ENCODE results near the gene TRPM4. TPM values are rescaled to one million over a fixed set of nuclear protein-coding genes. Genes with fewer than 3 reads are reported as not detected.
"Not testable (repeated sequence)": the region's sequence is repeated elsewhere in the genome, so short reads cannot be mapped to it uniquely, and the experiment has no call there.

Gene TRPM4
- total RNA-seq, 1 donor from 2014 or later, result 3.1 TPM

- H3K36me3 Mint-ChIP-seq, result peaks cover 4% of the 10 kb centered on the region
- Histone ChIP-seq H3K4me2 (no peak overlapping the region), H2AFZ (replicated peaks) (no peak overlapping the region), H3K4me1 (no peaks in the 10 kb centered on the region), H3K9ac (no peak overlapping the region), H3K79me2 (ENCODE audit: low read depth) (no peaks in the 10 kb centered on the region), H3F3A (ENCODE audit: low read depth) (peaks cover 7% of the 10 kb centered on the region), H3K4me3 (no peak overlapping the region), H3K9me3 (ENCODE audit: low read depth) (no peaks in the 10 kb centered on the region), H3K27ac (no peak overlapping the region), H3K27me3 (peaks cover 48% of the 10 kb centered on the region), H4K20me1 (ENCODE audit: low read depth) (peaks cover 28% of the 10 kb centered on the region), H3K36me3 (no peaks in the 10 kb centered on the region)
- no peaks in the 10 kb centered on the region for H3K9me3 Mint-ChIP-seq
- peaks cover 27% of the 10 kb centered on the region for H3K4me1 Mint-ChIP-seq
- TF ChIP-seq EZH2 (IDR thresholded peaks at IDR 0.05) (no peak), EZH2phosphoT487 (IDR thresholded peaks at IDR 0.05) (no peak), CTCF (IDR thresholded peaks at IDR 0.05) (no peak)
- DNase-seq (ENCODE audit: low spot score), result no peak
- H3K27ac Mint-ChIP-seq, result peak overlapping the region; percentile 57
- H3K4me3 Mint-ChIP-seq, result peak overlapping the region; percentile 84
- H3K27me3 Mint-ChIP-seq (ENCODE audit: insufficient read depth, low read depth), result peaks cover 20% of the 10 kb centered on the region
Observed at GRCh38 chr19:49120868-49121267, 36.7 kb upstream of the TRPM4 start.

GRCh38 chr19:49121841-49122240 lies 35.8 kb upstream of the TRPM4 start:
- H3K27ac ChIP-seq; DNase-seq (ENCODE audit: low spot score); H3K4me1 ChIP-seq; H3K9ac ChIP-seq; H2AFZ ChIP-seq (replicated peaks); H3K9me3 Mint-ChIP-seq; H3K9me3 ChIP-seq (ENCODE audit: low read depth); H3K4me2 ChIP-seq; H3K4me3 ChIP-seq; H3K36me3 ChIP-seq; H3K36me3 Mint-ChIP-seq; H3K27ac Mint-ChIP-seq; H3F3A ChIP-seq (ENCODE audit: low read depth); H3K4me3 Mint-ChIP-seq; H3K79me2 ChIP-seq (ENCODE audit: low read depth): not testable (repeated sequence)
- H4K20me1 ChIP-seq (ENCODE audit: low read depth), result peaks cover 25% of the 10 kb centered on the region
- Mint-ChIP-seq H3K4me1 (peaks cover 23% of the 10 kb centered on the region), H3K27me3 (ENCODE audit: insufficient read depth, low read depth) (peaks cover 20% of the 10 kb centered on the region)
- H3K27me3 ChIP-seq, result peaks cover 48% of the 10 kb centered on the region

- H3K4me1 ChIP-seq; H3K79me2 ChIP-seq (ENCODE audit: low read depth); H3K4me3 ChIP-seq; H3F3A ChIP-seq (ENCODE audit: low read depth); H3K9me3 Mint-ChIP-seq; H3K9me3 ChIP-seq (ENCODE audit: low read depth); H3K9ac ChIP-seq; H3K36me3 ChIP-seq; H3K4me2 ChIP-seq; H2AFZ ChIP-seq (replicated peaks); H3K4me3 Mint-ChIP-seq; H3K27ac Mint-ChIP-seq; H3K27ac ChIP-seq; DNase-seq (ENCODE audit: low spot score); H3K36me3 Mint-ChIP-seq: not testable (repeated sequence)
- Mint-ChIP-seq H3K4me1 (peaks cover 16% of the 10 kb centered on the region), H3K27me3 (ENCODE audit: insufficient read depth, low read depth) (peaks cover 20% of the 10 kb centered on the region)
- Histone ChIP-seq H3K27me3 (peaks cover 48% of the 10 kb centered on the region), H4K20me1 (ENCODE audit: low read depth) (peaks cover 17% of the 10 kb centered on the region)
Observed at GRCh38 chr19:49123285-49123684, 34.3 kb upstream of the TRPM4 start.

- H4K20me1 ChIP-seq (ENCODE audit: low read depth), result peaks cover 7% of the 10 kb centered on the region
- H3K79me2 ChIP-seq (ENCODE audit: low read depth), result no peaks in the 10 kb centered on the region
- Mint-ChIP-seq H3K27me3 (ENCODE audit: insufficient read depth, low read depth) (peaks cover 21% of the 10 kb centered on the region), H3K4me3 (no peak overlapping the region), H3K27ac (peak overlapping the region; percentile 37), H3K9me3 (peaks cover 2% of the 10 kb centered on the region), H3K36me3 (peaks cover 1% of the 10 kb centered on the region), H3K4me1 (peaks cover 24% of the 10 kb centered on the region)
- peak overlapping the region; percentile 49 for H3K4me2 ChIP-seq
- DNase-seq (ENCODE audit: low spot score), result peak; percentile 45
- no peaks in the 10 kb centered on the region for H3K36me3 ChIP-seq
- H3F3A ChIP-seq (ENCODE audit: low read depth), result peaks cover 12% of the 10 kb centered on the region
- TF ChIP-seq EZH2phosphoT487 (IDR thresholded peaks at IDR 0.05) (no peak), CTCF (IDR thresholded peaks at IDR 0.05) (no peak), EZH2 (IDR thresholded peaks at IDR 0.05) (no peak)
- peaks cover 38% of the 10 kb centered on the region for H3K27me3 ChIP-seq
- no peak overlapping the region for H3K4me3 ChIP-seq
- no peak overlapping the region for H3K27ac ChIP-seq
- no peaks in the 10 kb centered on the region for H3K9me3 ChIP-seq (ENCODE audit: low read depth)
- no peak overlapping the region for H3K9ac ChIP-seq
- peak overlapping the region; percentile 89 for H2AFZ ChIP-seq (replicated peaks)
- no peaks in the 10 kb centered on the region for H3K4me1 ChIP-seq
Observed at GRCh38 chr19:49125025-49125731, 32.4 kb upstream of the TRPM4 start.
